Stimulated activated CD8-positive, alpha-beta memory T cell treated with anti-CD3 and anti-CD28 coated beads, Interleukin-4, amount 100 ng/mL, for 4 hours (primary cell): Measurements from ENCODE around the gene NDUFS6.
"Not testable (repeated sequence)": the region's sequence is repeated elsewhere in the genome, so short reads cannot be mapped to it uniquely, and the experiment has no call there.

ENCODE experiments used
- DNase-seq, 2 donors: peaks; one replicate each; pipeline ENCODE4 v3.0.0-alpha.2; 2020; ENCODE audit warnings: low read depth in 2 of 2, low spot score in 1 of 2

Gene NDUFS6

DNA sequence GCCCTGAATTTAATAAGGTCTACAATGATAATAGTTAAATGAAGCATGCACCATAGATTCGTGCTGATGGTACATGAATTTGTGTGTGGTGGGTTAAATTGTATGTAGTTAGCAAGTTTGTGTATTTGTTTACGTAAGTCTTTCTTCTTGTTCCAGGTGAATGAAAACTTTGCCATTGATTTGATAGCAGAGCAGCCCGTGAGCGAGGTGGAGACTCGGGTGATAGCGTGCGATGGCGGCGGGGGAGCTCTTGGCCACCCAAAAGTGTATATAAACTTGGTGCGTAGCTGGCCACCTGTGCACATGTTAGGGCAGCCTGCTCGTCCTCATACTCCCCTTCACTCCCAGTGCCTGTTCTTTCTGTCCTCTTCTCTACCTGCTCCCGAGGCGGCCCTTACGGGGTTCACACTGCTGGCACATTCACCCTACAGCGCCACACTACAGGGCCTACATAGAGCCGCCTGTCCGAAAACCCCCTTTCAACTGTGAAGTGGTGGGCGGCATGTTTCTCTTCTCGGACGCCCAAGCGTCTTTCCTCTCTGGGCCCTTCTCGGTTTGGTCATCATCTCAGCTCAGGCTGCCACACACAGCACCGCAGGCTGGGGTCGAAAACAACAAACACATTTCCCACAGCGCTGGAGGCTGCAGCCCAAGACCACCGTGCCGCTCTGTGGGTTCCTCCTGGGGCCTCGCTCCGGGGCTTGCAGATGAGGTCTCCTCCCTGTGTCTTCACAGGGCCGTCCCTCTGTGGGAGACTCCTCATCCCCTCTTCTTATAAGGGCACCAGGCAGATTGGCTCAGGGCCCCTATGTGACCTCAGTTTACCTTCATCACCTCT, 13.2 kb downstream of the NDUFS6 start:
- DNase-seq, result no peak

DNA sequence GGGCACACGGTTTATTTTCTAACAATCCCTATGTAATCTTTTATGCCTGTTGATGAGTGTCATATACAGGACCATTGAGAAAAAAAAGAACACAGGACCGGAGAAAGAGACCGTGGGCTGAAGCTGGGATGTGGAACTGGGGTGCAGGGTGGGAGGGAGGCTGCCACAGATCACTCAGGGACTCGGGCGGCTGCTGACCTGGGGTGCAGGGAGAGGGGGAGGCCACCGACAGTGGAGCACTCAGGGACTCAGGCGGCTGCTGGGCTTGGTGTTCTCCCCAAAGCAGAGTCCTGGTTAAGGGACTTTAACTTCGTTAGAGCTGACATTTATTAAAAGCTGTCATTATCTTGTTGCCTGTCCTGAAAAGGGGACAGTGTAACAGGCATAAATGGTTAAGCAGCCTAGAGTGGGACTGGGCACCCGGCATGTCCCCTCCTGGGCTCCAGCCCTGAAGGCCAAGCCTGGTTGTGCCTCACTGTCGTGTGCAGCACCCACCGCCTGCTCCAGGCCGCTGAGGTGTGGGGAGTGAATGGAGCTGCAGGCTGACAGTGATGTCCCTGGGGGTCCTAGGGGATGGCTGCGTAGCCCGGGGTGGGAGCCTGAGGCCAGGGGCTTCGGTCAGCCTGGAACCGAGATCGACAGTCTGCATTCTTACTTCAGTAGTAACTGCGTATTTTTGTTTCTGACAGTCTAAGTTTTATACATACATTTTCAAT, 14.0 kb downstream of the NDUFS6 start:
- DNase-seq, result no peak

DNA sequence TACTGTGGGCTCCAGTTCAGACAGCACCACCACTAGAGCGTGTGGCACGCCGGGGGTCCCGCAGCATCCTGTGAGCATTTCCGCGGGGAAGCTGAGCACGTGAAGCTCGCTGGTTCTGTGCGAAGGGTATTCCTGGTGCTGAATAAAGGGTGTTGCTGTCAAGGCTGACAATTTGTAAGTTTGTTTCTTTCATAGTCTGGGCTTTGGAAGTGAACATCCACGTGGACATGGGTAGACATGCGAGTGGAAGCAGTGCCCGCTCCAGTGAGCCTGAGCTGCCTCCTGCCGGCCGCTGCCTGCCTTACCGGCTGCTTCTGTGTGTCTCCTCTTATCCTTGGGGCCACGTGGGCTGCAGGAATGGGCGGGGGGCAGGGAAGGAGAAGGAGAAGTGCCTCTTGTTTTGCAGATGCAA, 14.7 kb downstream of the NDUFS6 start:
- DNase-seq, result no peak

DNA sequence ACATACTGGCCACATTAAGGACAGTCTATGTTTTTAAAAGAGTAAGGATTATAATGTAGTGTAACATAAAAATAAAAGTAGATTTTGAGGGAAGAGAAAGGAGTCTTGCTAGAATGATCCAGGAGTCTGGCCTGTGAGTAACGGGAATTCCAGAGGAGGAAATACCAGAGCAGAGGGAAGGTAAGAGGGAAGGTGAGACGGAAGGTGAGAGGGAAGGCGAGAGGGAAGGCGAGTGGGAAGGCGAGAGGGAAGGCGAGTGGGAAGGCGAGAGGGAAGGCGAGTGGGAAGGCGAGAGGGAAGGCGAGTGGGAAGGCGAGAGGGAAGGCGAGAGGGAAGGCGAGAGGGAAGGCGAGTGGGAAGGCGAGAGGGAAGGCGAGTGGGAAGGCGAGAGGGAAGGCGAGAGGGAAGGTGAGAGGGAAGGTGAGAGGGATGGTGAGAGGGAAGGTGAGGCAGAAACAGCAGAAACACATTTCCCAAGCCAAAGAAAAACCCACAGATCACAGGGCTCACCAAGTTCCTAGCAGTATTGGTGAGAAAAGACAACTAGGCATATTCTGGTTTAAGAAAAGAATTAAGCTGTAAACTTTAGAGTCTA, 15.4 kb downstream of the NDUFS6 start:
- DNase-seq, result not testable (repeated sequence)

DNA sequence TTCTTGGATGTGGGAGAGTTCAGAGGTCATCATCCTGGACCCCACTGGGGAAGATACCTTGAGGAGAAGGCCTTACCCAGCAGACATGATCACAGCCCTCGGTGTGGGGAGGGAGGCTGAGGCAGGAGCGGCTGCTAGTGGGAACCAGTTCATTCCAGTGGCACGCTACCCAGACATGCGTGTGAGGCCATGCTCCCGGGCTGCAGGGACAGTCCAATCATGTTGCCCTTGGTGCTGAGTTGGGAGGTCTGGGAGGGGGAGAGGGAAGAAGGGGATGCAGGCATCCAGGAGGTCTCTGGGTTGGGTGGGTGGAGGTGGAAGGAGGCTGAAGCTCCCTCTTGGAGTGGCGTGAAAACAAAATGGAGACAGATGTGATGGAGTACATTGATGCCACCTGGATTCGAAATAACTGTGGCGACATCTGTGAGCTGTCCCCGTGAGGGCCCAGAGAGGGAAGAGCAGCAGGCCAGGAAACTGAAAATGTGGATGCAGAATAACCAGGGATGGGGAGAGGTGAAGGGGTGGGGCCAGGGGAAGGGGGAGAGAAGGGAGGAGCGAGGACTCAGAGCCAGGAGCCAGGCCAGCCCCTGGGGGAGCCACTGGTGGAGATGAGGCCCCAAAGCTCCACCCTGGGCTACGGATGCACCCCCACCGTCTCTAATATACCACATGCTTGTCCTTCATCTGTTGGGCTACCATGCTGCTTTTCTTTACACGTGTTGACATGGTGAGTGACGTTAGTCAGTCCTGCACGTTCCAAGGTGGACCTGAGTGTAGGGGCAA, 16.2 kb downstream of the NDUFS6 start:
- DNase-seq, result no peak

DNA sequence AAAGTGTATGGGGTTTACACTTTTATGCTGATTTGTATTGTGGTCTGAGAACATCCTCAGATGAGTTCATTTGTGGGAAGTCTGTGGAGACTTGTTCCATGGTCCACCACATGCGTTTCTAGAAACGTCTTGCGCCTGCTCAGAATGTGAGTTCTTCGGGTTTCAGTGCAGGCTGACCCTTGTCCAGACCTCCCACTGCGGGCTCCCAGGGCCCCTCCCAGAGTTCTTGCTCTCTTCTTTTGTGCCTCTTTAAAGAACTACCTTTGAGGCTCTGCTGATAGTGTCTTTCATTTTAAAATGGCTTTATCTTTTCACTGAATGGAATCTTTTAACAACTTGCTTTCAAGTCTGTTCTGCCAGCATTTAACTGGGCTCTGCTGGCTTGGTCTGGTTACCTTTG, 17.6 kb downstream of the NDUFS6 start:
- no peak for DNase-seq

DNA sequence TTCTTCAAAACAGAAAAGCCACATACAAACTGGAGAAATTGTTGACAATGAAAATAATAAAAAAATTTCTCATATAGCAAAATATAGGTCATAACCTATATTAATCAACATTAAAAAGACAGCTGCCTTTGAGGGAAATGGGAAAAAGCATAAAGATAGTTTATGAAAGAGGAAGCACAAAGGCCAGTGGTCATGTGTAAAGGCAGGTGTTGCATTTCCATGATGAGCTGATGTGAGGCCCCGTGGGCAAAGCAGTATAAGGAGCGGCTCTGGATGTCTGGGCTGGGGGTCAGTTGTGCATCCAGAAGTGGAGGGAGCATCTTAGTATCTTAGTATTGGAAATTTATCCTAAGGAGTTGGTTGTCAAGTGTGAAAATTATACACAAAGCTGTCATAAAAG, 18.3 kb downstream of the NDUFS6 start:
- DNase-seq, result no peak

DNA sequence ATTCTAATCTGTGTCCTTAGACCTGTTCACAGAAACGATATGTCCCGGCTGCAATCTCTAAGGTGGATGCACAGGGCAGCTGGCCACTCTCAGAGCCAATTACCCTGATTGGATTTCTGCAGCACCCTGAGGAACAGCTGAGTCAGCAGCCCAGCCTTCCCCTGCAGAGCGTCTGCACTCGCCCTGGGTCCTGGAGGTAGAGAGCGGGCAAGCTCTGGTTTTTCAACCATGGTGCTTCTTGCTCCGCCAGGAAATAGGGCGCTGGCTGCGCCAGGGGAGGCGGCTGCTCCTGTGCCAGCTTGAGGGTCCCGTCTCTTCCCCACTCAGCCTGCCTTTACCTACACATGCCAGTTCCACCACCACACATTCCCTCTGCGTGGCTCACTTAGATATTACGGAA, 19.2 kb downstream of the NDUFS6 start:
- DNase-seq, result no peak

DNA sequence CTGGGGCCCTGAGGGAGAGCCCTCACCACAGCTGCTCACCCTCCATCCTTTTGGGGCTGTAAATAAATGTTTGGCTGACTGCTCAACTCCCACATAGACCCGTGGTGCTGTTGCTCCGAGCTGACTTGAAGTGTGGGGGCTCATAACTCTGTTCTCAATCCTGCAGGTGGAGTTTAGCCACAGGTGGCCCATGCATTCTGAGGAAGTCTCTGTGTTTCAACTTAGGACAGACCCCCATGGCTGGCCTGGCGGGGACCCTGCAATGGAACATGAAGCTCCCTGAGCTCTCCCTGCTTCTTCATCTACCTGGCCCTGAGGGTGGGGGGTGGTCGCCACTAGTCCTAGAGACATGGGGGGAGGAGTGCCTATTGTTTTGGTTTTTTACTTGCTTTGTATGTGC, 19.7 kb downstream of the NDUFS6 start:
- no peak for DNase-seq

DNA sequence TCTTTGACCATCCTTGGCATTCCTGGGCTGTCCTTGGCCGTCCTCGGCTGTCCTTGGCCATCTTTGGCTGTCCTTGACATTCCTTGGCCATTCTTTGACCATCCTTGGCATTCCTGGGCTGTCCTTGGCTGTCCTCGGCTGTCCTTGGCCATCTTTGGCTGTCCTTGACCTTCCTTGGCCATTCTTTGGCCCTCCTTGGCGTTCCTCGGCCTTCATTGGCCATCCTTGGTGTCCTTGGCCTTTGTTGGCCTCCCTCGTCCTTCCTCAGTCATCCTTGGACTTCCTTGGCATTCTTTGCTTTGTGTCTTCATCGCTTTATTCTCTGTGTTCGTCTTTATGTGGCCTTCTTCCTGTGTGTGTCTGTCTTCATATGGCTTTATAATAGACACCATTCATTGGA, 20.7 kb downstream of the NDUFS6 start:
- no peak for DNase-seq

DNA sequence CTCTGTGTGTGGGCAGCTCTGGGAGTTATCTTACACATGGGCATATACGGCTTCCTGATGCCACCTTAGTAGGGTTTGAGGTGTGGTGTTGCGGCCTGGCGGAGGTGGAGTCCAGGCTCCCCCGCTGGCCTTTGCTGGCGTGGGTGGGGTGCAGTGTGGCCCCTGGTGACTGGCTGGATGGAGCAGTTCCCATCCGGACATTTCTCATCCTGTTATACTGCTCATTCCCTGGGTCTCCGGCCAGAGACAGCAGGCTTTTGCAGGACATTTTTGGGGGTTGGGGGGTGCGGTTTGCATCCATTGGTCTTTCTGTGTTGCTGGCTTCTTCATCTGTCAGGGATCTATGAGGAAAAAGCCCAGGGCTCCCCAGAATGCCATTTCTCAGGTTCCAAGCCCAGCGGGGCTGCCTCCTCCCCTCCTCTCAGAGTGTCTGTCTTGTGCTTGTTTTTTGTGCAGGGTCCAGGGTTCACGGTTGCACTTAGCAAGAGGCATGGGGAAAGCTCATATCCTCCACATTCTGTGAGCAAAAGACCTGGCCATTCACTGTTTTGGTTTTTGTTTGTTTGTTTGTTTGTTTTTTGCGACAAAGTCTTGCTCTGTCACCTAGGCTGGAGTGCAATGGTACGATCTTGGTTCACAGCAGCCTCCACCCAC, 22.3 kb downstream of the NDUFS6 start:
- DNase-seq, result no peak

DNA sequence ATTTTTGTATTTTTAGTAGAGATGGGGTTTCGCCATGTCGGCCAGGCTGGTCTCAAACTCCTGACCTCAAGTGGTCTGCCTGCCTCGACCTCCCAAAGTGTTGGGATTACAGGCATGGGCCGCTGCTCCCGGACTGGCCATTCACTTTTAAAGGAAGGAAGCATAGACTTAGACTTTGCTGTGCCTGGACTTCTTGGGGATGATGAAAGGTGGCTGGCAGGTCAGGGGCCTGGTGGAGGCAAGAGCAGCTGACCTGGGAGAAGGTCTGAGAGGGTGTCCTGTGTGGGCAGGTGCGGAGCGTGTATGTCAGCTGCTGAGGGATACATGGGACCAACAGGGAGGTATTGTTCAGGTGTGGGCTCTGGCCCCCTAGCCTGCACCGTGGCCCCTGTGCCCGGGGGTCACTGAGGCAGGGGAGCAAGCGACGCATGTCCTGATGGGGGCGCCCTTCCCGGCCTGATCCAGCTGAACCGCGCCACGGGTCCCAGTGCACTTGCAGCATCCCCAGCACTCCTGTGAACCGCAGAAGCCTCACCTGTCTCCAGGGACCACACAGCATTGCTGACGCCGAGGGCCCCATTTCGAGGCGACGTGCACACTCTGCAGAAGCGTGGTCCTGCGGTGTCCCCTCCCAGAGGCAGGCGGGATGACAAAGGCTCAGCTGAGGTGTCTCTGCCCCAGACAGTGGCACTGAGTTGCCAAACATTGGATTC, 23.1 kb downstream of the NDUFS6 start:
- DNase-seq, result no peak

DNA sequence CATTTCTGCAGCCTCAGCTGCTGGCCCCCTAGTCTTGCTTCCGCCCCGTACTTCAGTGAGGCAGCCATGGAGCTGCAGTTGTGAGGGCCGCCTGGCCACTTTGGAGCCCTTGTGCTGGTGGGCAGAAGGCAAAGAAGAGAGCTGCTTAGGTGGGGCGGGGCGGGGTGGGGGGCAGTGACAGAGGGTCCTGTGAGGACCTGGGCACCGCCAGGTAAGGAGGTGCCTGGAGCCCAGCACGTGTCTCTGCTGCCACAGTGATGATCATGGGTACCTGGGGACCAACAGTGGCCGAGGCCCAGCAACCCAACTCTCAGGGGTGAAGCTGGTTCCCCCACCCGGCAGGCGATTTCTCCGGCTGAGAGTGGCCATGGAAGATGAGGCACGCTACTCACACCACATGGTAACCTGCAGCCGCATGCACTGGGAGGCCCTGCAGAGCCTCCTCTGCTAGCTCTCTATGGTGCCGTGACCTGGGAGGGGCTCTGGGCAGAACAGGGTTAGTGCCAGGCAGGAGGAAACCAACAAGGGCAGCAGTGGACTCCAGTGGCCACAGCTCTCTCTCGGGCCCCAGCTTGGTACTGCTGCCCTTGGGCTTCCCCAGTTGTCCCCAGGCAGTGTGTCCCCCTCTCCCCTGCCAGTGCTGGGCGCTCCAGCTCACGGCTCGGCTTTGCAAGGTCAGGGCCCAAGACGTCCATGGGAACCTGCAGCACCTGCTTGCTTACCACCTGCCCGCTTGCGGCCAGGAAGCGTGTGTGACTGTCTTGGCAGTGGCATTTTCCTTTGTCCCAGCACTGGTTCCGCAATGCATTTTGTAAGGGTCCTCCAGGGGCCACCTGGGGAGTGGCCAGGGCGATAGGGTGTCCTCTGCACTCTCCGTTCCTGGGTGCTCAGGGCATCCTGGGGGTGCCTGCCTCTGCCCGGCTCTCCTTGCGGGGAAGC, 24.0 kb downstream of the NDUFS6 start:
- no peak for DNase-seq

DNA sequence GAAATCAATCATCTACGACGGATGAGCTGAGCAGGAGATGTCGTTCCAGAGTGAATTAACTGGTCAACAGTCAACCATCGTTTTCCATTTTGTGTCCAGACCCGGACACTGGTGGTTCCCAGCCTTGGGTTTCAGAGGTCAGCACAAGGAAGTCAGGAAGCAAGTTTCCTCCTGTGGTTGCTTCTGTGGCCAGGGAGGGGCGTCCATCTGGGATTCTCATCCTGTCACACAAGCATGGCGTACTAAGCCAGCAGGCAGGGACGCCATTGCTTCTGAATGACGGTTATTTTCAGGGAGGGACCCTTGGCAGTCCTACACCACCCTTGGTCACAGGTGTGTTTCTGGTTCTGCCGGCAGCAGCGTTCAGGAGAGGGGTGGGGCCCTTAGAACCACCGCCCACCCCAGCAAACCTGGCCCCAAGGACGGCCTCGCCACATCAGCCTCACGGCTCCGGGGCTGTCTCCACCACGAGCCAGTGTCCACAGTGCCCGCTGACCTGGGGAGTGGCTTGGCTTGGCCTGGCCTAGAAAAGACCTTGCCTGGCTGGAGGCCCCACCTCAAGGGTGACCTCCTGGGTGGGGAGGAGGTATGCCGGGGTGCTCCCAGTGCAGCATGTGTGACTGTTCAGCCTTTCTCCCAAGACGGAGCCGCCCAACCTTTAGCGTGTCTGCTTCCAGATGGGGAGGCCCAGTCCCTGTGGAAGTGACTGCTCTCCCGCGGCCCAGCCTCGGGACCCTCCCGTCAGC, 25.2 kb downstream of the NDUFS6 start:
- no peak for DNase-seq

DNA sequence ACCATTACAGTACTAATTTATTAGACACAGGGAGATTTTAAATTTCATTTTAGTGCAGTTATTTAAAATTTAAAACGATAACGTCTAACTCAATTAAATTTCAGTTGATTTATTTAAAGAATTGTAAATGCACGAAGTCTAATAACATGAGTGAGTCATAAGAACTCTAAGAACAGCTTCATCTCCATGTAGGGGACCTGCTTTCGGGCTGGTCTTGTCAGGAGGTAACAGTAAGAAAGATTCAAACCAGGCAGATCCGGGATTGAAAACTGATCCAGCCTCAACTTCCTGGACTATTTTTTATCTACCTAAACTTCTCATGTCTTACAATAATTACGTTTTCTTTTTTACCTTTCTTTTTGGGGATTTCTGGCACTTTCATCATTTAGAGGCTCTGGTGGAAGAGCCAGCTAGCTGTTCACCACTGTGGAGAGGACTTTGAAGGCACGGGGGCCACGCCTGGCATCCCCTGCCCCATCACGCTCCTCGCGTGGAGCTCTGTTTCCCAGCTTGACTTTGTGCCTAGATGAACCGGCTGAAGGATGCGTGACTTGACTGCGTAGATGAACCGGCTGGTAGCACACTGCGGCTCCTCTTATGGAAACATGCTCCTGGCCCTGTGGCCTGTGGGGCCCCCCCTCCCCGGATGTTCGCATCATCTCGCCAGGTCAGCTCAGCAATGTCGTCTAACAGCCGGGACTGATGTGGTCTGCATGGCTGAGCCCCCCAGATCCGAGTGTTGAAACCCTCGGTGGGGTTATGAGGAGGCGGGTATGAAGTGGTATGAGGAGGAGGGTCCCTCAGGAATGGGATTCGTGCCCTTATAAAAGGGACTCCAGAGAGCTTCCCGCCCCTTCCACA, 26.0 kb downstream of the NDUFS6 start:
- no peak for DNase-seq

DNA sequence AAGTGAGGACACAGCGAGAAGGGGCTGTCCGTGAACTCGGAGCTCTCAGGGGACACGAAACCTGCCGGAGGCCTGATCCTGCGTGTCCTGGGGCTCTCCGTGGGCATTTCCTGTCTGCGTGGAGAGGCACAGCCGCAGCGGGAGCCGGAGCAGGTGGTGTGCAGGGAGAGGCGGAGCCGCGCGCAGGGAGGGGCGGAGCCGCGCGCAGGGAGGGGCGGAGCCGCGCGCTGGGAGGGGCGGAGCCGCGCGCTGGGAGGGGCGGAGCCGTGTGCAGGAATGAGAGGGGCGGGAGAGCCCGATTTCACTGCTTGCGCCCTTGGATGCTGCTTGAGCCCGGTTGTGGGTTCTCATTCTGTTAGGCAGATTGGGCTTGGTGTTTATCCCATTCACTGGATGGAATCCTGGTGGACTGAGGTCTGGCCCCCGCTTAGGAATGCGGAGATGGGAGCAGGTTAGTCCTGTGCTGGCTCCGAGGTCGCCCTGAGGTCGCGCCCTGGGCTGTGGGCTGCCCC, 26.7 kb downstream of the NDUFS6 start:
- DNase-seq, result no peak

DNA sequence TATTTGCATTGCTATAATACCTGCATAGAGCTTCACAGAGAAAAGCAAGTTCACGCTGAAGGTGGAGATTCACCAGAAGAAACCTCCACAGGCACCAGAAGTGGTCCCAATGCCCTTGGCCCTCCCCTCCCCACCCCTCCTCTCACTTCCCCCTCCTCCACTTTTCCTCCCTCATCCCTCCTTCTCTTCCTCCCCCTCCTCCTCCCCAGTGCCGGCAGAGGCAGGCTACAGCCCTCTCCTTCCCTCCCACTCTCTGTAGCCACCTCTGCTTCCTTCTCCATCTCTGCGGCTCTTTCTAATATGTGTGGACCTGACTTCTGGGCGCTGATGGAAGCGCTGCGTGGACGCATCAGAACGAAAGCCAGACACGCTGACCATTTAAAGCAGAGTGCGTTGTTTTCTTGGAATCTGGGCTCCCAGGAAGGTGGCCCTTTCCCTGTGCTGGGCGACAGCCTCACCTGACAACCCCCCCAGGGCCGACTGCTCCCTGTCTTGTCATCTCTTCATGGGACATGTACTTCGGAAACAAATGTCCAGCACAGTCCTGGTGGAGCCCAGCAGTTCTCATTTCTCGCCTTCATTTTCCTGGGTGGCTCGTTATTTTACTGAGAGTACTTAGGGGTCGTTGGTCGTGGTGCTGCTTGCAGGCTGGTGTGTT, 29.5 kb downstream of the NDUFS6 start:
- no peak for DNase-seq
